Stomach (tissue), 9 donors: ENCODE results near the gene TMEM260. TPM values are rescaled to one million over a fixed set of nuclear protein-coding genes. Genes with fewer than 3 reads are reported as not detected.
"Not testable (repeated sequence)": the region's sequence is repeated elsewhere in the genome, so short reads cannot be mapped to it uniquely, and the experiment has no call there.

Experiments used
- DNase-seq, 2 donors: peaks; one replicate each; pipeline versions ENCODE4 v3.0.0 to v3.0.0-alpha.2; 2013 to 2019
- H3K27ac ChIP-seq, 5 donors: fragments of 200-600 bp in 4 of 5; sonication (generic) in 4 of 5; one replicate each; pipeline ENCODE4 v1.5.1; 2013 to 2019; ENCODE audit warnings: mild to moderate bottlenecking in 1 of 5, moderate library complexity in 1 of 5
- H3K27me3 ChIP-seq, 3 donors: fragments of 200-600 bp; sonication (generic); one replicate each; pipeline ENCODE4 v1.5.1; 2017 to 2019; ENCODE audit warnings: mixed run types in 1 of 3
- H3K36me3 ChIP-seq, 4 donors: fragments of 200-600 bp; sonication (generic); 1 replicate in 3 of 4; 2 replicates in 1 of 4; pipeline ENCODE4 v1.5.1; 2016 to 2019
- H3K4me1 ChIP-seq, 4 donors: fragments of 200-600 bp; sonication (generic); one replicate each; pipeline ENCODE4 v1.5.1; 2016 to 2019
- H3K4me3 ChIP-seq, 4 donors: fragments of 200-600 bp; sonication (generic) in 3 of 4; one replicate each; pipeline ENCODE4 v1.5.1; 2016 to 2019; ENCODE audit warnings: mild to moderate bottlenecking in 1 of 4
- H3K9me3 ChIP-seq, 4 donors: fragments of 200-600 bp; sonication (generic); one replicate each; pipeline ENCODE4 v1.5.1; 2016 to 2019
- CTCF ChIP-seq, 7 experiments: fragments of 450-650 bp in 4 of 7; fragments of 200-600 bp in 3 of 7; sonication (generic) in 3 of 7; IDR thresholded peaks; one replicate each; pipeline ENCODE4 v1.5.1; 2016 to 2019; ENCODE audit warnings: antibody characterized with exemption in 7 of 7, control low read depth in 2 of 7, mild to moderate bottlenecking in 1 of 7
- EP300 ChIP-seq: sonication (generic); formaldehyde crosslinking; IDR thresholded peaks from one replicate; pipeline ENCODE4 v1.6.1; 2017; ENCODE audit warnings: antibody characterized with exemption
- POLR2A ChIP-seq, 4 donors: fragments of 450-650 bp; IDR thresholded peaks; one replicate each; pipeline ENCODE4 v1.6.1; 2016; ENCODE audit warnings: antibody characterized with exemption in 4 of 4, control low read depth in 2 of 4, mild to moderate bottlenecking in 1 of 4, moderate library complexity in 1 of 4
- POLR2AphosphoS5 ChIP-seq, 3 donors: sonication (generic); formaldehyde crosslinking; IDR thresholded peaks; one replicate each; pipeline ENCODE4 v1.6.1; 2016; ENCODE audit warnings: antibody characterized with exemption in 3 of 3
- WGBS, 5 donors: extraction: QIAGEN DNeasy Blood & Tissue Kit in 3 of 5; methylation state at CpG; one replicate each; pipeline versions ENCODE4 v1.1.5 to v1.1.7; 2013 to 2018; 5-methylcytosine and 5-hydroxymethylcytosine counted together
- intact Hi-C: fragments of 100-400 bp; cut with DNase I; formaldehyde crosslinking; loops from one replicate; pipeline ENCODE4 v1.15.1; 2023; ENCODE audit warnings: low total_unique reads
- polyA plus RNA-seq, 3 donors: library from polyadenylated mRNA; stranded (reverse); fragments of 200-250 nt; gene quantifications; one replicate each; pipeline ENCODE4 v1.2.3, GENCODE V29; 2013
- total RNA-seq, 5 donors: library from RNA; depleted of rRNA; stranded (reverse); fragments of >200 nt; gene quantifications; one replicate each; pipeline versions ENCODE4 v1.1.0 to v1.2.3, GENCODE V29; 2014 to 2016
- donor health status: healthy with polysubstance abuse.
- donor health status: Bipolar disorder and iron deficiency.
- donor health status: healthy.

TMEM260 gene
- total and polyA plus RNA-seq, 8 donors: 2.9 to 25.7 (median 9.4) TPM; not detected in 1

- Histone ChIP-seq H3K9me3 (no peaks in the 10 kb centered on the region), H3K36me3 (no peaks in the 10 kb centered on the region), H3K4me1 (no peaks in the 10 kb centered on the region), H3K27me3 (no peaks in the 10 kb centered on the region), H3K27ac (no peak overlapping the region), H3K4me3 (no peak overlapping the region)
- TF ChIP-seq POLR2A (IDR thresholded peaks at IDR 0.05) (no peak), EP300 (no peak), CTCF (IDR thresholded peaks at IDR 0.05) (peak in 2 of 7 experiments; percentile 10 to 32), POLR2AphosphoS5 (IDR thresholded peaks at IDR 0.05) (no peak)
- peak; percentile 41 to 51 for DNase-seq
- 24 to 44% (median 31%) methylated on average over 4 of the region's 4 CpGs for WGBS, 5 donors
- intact Hi-C loops: no loop called here
Observed at GRCh38 chr14:56686416-56686815, 106.8 kb downstream of the TMEM260 start.

- no peaks in the 10 kb centered on the region for H3K4me1 ChIP-seq
- TF ChIP-seq CTCF (IDR thresholded peaks at IDR 0.05): no peak
- no peak for TF ChIP-seq POLR2A (IDR thresholded peaks at IDR 0.05)
- no peak for TF ChIP-seq POLR2AphosphoS5 (IDR thresholded peaks at IDR 0.05)
- TF ChIP-seq EP300: no peak
- no peak for DNase-seq
- no peak overlapping the region for H3K27ac ChIP-seq
- no peaks in the 10 kb centered on the region for H3K9me3 ChIP-seq
- 70 to 82% (median 71%) methylated on average over 8 of the region's 8 CpGs for WGBS, 5 donors
- H3K4me3 ChIP-seq: no peak overlapping the region
- H3K36me3 ChIP-seq: no peaks in the 10 kb centered on the region
- H3K27me3 ChIP-seq: no peaks in the 10 kb centered on the region
- intact Hi-C loops: no loop called here
Observed at GRCh38 chr14:56687123-56687522, 107.5 kb downstream of the TMEM260 start.

GRCh38 chr14:56694609-56695008 lies 115.0 kb downstream of the TMEM260 start:
- no peaks in the 10 kb centered on the region for H3K9me3 ChIP-seq
- no peak overlapping the region for H3K27ac ChIP-seq
- H3K4me1 ChIP-seq: no peaks in the 10 kb centered on the region
- no peaks in the 10 kb centered on the region for H3K27me3 ChIP-seq
- TF ChIP-seq CTCF (IDR thresholded peaks at IDR 0.05) (no peak), POLR2AphosphoS5 (IDR thresholded peaks at IDR 0.05) (no peak), EP300 (no peak), POLR2A (IDR thresholded peaks at IDR 0.05) (no peak)
- no peak for DNase-seq
- WGBS, 5 donors: 44 to 56% (median 51%) methylated on average over 3 of the region's 3 CpGs
- no peaks in the 10 kb centered on the region for H3K36me3 ChIP-seq
- intact Hi-C loops: no loop called here
- no peak overlapping the region for H3K4me3 ChIP-seq

- not testable (repeated sequence) for DNase-seq
Observed at GRCh38 chr14:56695216-56695615, 115.6 kb downstream of the TMEM260 start.

More at GRCh38 chr14:56695216-56695615, 115.6 kb downstream of the TMEM260 start:
- H3K27ac ChIP-seq, H3K9me3 ChIP-seq, H3K27me3 ChIP-seq, H3K4me1 ChIP-seq, intact Hi-C loops, H3K36me3 ChIP-seq, H3K4me3 ChIP-seq: not testable (repeated sequence)
- 75 to 87% (median 81%) methylated on average over 9 of the region's 9 CpGs for WGBS, 5 donors

Other genes with a start within 250 kb of the TMEM260 start
- not detected for gene OTX2, start 230.7 kb downstream of the TMEM260 start, total RNA-seq
- not detected for gene OTX2, start 230.7 kb downstream of the TMEM260 start, polyA plus RNA-seq